Measurements from ENCODE around the gene HERC2.

The HERC2 gene

DNA sequence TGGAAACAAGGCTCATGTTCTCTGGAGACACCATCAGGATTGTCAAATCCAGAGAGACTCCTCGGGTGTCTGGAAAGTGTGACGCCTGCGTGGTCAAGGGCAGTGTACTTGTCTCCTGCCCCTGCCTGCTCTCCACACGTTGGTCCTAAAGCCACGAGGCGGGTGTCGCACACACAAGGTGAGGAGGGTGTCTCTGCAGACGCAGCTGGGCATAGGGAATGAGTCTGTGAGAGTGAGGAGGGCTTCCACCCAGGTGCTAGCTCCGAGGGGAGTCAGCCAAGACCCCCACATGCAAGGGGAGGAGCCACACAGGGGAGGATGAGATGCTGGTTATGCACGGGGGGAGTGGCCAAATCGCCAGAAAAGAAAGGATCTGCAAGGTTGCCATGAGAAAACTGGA is 194.9 kb downstream of the HERC2 start:
- Histone ChIP-seq H3K79me2 (ENCODE audit: insufficient read depth, low read length) (no peaks in the 10 kb centered on the region), H3K9ac (ENCODE audit: low read length) (no peak overlapping the region), H2AFZ (ENCODE audit: low read length) (no peak overlapping the region), H3K27ac (ENCODE audit: low read depth, low read length, poor library complexity, severe bottlenecking) (no peak overlapping the region), H4K20me1 (ENCODE audit: insufficient read depth, low read length) (no peaks in the 10 kb centered on the region), H3K4me1 (ENCODE audit: insufficient read depth, low read length, severe bottlenecking) (no peaks in the 10 kb centered on the region), H3K9me3 (ENCODE audit: low read length) (no peaks in the 10 kb centered on the region), H3F3A (ENCODE audit: insufficient read depth, low read length) (no peaks in the 10 kb centered on the region), H3K9me2 (ENCODE audit: low read depth, low read length) (no peaks in the 10 kb centered on the region), H3K4me3 (ENCODE audit: low read depth, low read length, poor library complexity, severe bottlenecking) (no peak overlapping the region), H3K27me3 (ENCODE audit: insufficient read depth, low read length) (no peaks in the 10 kb centered on the region), H3K36me3 (ENCODE audit: insufficient read depth, low read length) (peaks cover 52% of the 10 kb centered on the region), H3K4me2 (ENCODE audit: low read length) (no peak overlapping the region)
- TF ChIP-seq, protein P1, sequence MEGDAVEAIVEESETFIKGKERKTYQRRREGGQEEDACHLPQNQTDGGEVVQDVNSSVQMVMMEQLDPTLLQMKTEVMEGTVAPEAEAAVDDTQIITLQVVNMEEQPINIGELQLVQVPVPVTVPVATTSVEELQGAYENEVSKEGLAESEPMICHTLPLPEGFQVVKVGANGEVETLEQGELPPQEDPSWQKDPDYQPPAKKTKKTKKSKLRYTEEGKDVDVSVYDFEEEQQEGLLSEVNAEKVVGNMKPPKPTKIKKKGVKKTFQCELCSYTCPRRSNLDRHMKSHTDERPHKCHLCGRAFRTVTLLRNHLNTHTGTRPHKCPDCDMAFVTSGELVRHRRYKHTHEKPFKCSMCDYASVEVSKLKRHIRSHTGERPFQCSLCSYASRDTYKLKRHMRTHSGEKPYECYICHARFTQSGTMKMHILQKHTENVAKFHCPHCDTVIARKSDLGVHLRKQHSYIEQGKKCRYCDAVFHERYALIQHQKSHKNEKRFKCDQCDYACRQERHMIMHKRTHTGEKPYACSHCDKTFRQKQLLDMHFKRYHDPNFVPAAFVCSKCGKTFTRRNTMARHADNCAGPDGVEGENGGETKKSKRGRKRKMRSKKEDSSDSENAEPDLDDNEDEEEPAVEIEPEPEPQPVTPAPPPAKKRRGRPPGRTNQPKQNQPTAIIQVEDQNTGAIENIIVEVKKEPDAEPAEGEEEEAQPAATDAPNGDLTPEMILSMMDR (IDR thresholded peaks at IDR 0.05; ENCODE audit: low read length), result no peak
- no peak for TF ChIP-seq EZH2 (IDR thresholded peaks at IDR 0.05; ENCODE audit: borderline replicate concordance, low read length)

DNA sequence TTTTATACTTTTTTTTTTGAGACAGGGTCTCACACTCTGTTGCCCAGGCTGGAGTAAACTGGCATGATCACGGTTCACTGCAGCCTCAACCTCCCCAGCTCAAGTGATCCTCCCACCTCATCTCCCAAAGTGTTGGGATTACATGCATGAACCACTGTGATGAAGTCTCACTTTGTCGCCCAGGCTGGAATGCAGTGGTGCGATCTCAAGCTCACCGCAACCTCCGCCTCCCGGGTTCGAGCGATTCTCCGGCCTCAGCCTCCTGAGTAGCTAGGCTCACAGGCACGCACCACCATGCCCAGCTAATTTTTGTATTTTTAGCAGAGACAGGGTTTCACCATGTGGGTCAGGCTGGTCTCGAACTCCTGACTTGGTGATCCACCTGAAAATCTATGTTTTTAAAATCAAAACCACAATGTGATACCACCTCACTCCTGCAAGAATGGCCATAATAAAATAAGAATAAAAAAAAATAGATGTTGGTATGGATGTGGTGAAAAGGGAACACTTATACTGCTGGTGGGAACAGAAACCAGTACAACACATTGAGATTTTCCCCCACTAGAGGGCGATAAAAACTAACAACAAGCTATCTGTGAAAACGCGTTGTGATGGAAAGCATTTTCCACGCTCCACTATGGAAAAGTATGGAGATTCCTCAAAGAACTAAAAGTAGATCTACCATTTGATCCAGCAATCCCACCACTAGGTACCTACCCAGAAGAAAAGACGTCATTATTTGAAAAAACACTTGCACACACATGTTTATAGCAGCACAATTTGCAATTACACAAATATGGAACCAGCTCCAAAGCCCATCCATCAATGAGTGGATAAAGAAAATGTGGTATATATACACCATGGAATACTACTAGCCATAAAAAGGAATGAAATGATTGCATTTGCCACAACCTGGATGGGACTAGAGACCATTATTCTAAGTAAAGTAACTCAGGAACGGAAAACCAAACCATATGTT is 196.0 kb downstream of the HERC2 start:
- no peaks in the 10 kb centered on the region for H4K20me1 ChIP-seq (ENCODE audit: insufficient read depth, low read length)
- H3K27me3 ChIP-seq (ENCODE audit: insufficient read depth, low read length), result no peaks in the 10 kb centered on the region
- no peaks in the 10 kb centered on the region for H3K4me1 ChIP-seq (ENCODE audit: insufficient read depth, low read length, severe bottlenecking)
- no peaks in the 10 kb centered on the region for H3F3A ChIP-seq (ENCODE audit: insufficient read depth, low read length)
- H3K9ac ChIP-seq (ENCODE audit: low read length), result no peak overlapping the region
- no peaks in the 10 kb centered on the region for H3K9me3 ChIP-seq (ENCODE audit: low read length)
- no peaks in the 10 kb centered on the region for H3K79me2 ChIP-seq (ENCODE audit: insufficient read depth, low read length)
- H3K27ac ChIP-seq (ENCODE audit: low read depth, low read length, poor library complexity, severe bottlenecking), result no peak overlapping the region
- TF ChIP-seq EZH2 (IDR thresholded peaks at IDR 0.05; ENCODE audit: borderline replicate concordance, low read length), result no peak
- TF ChIP-seq, protein P1 (IDR thresholded peaks at IDR 0.05; ENCODE audit: low read length), result peak; percentile 64
- no peak overlapping the region for H3K4me2 ChIP-seq (ENCODE audit: low read length)
- H2AFZ ChIP-seq (ENCODE audit: low read length), result no peak overlapping the region
- peaks cover 47% of the 10 kb centered on the region for H3K36me3 ChIP-seq (ENCODE audit: insufficient read depth, low read length)
- H3K9me2 ChIP-seq (ENCODE audit: low read depth, low read length), result no peaks in the 10 kb centered on the region
- H3K4me3 ChIP-seq (ENCODE audit: low read depth, low read length, poor library complexity, severe bottlenecking), result no peak overlapping the region

DNA sequence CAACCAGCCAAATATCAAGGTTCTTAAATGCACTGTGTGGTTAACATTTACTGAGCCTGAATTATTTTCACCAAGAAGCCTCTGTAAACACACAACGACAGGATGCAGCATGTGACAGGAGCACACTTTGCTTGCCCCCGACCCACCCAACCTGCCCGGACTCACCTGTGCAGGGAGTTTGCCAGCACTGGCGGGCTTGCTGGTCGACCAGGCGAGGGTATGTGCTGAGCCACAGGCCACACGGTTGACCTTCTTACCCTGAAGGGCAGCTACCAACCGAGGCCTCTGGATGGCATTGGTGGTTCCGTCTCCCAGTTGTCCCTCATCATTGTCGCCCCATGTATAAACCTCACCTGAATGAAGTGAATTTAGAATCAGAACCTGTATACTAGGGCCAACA is 197.1 kb downstream of the HERC2 start:
- TF ChIP-seq EZH2 (IDR thresholded peaks at IDR 0.05; ENCODE audit: borderline replicate concordance, low read length), result no peak
- TF ChIP-seq, protein P1 (IDR thresholded peaks at IDR 0.05; ENCODE audit: low read length), result no peak
- Histone ChIP-seq H3K27me3 (ENCODE audit: insufficient read depth, low read length) (no peaks in the 10 kb centered on the region), H3K4me2 (ENCODE audit: low read length) (no peak overlapping the region), H3F3A (ENCODE audit: insufficient read depth, low read length) (no peaks in the 10 kb centered on the region), H3K79me2 (ENCODE audit: insufficient read depth, low read length) (no peaks in the 10 kb centered on the region), H2AFZ (ENCODE audit: low read length) (no peak overlapping the region), H3K4me1 (ENCODE audit: insufficient read depth, low read length, severe bottlenecking) (no peaks in the 10 kb centered on the region), H3K9me2 (ENCODE audit: low read depth, low read length) (no peaks in the 10 kb centered on the region), H3K27ac (ENCODE audit: low read depth, low read length, poor library complexity, severe bottlenecking) (no peak overlapping the region), H3K36me3 (ENCODE audit: insufficient read depth, low read length) (peaks cover 49% of the 10 kb centered on the region), H3K9ac (ENCODE audit: low read length) (no peak overlapping the region), H4K20me1 (ENCODE audit: insufficient read depth, low read length) (no peaks in the 10 kb centered on the region), H3K9me3 (ENCODE audit: low read length) (no peaks in the 10 kb centered on the region), H3K4me3 (ENCODE audit: low read depth, low read length, poor library complexity, severe bottlenecking) (no peak overlapping the region)

Data from OCI-LY1 (cell line).